Esophagus muscularis mucosa (tissue), 4 donors: ENCODE measurements around the gene WWOX.

Experiments
- CTCF ChIP-seq, 3 experiments: fragments of 200-600 bp in 2 of 3; fragments of 450-650 bp in 1 of 3; sonication (generic) in 2 of 3; IDR thresholded peaks; one replicate each; pipeline ENCODE4 v1.5.1; 2017 to 2019; ENCODE audit warnings: antibody characterized with exemption in 3 of 3, mild to moderate bottlenecking in 2 of 3, moderate library complexity in 1 of 3
- EP300 ChIP-seq: sonication (generic); formaldehyde crosslinking; IDR thresholded peaks from one replicate; pipeline ENCODE4 v1.6.1; 2017; ENCODE audit warnings: antibody characterized with exemption
- POLR2AphosphoS5 ChIP-seq, 2 donors: sonication (generic); formaldehyde crosslinking; IDR thresholded peaks; one replicate each; pipeline ENCODE4 v1.6.1; 2017; ENCODE audit warnings: antibody characterized with exemption in 2 of 2

GRCh38 chr16:79110953-79111352 is 1011.5 kb downstream of the WWOX start:
- TF ChIP-seq CTCF (IDR thresholded peaks at IDR 0.05) (no peak), POLR2AphosphoS5 (IDR thresholded peaks at IDR 0.05) (no peak), EP300 (no peak)
